GM10266 (cell line): ENCODE measurements around the gene ARPC2.

ENCODE experiments used
- DNase-seq: peaks from one replicate; pipeline ENCODE4 v3.0.0; 2012; ENCODE audit errors: extremely low spot score
- TF ChIP-seq, protein P1 (sequence below): IDR thresholded peaks from 2 replicates; pipeline ENCODE4 v1.5.1; 2012; ENCODE audit warnings: mild to moderate bottlenecking, low read depth; ENCODE audit not compliant: control insufficient read depth, insufficient read depth; ENCODE audit errors: missing control alignments

The ARPC2 gene

DNA sequence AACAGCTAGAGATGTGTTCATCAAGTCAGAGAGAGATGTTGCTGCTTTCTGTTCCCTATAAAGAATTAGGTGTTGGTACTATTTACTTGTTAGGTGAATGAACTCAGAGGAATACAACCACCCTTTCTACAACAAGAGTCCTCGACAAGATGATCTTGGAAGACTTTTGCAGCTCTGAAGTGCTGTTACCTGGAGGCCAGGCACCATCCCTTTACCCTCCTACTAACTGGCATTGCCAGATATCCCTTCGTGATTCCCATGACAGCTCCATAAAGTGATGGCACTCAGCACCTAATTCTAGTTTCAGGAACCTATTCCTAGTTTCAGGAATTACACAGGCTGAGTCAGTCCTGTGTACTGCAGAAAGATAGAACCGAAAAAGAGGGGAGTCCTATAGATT is 9.9 kb downstream of the ARPC2 start:
- TF ChIP-seq, protein P1, sequence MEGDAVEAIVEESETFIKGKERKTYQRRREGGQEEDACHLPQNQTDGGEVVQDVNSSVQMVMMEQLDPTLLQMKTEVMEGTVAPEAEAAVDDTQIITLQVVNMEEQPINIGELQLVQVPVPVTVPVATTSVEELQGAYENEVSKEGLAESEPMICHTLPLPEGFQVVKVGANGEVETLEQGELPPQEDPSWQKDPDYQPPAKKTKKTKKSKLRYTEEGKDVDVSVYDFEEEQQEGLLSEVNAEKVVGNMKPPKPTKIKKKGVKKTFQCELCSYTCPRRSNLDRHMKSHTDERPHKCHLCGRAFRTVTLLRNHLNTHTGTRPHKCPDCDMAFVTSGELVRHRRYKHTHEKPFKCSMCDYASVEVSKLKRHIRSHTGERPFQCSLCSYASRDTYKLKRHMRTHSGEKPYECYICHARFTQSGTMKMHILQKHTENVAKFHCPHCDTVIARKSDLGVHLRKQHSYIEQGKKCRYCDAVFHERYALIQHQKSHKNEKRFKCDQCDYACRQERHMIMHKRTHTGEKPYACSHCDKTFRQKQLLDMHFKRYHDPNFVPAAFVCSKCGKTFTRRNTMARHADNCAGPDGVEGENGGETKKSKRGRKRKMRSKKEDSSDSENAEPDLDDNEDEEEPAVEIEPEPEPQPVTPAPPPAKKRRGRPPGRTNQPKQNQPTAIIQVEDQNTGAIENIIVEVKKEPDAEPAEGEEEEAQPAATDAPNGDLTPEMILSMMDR = no peak
- DNase-seq = no peak

DNA sequence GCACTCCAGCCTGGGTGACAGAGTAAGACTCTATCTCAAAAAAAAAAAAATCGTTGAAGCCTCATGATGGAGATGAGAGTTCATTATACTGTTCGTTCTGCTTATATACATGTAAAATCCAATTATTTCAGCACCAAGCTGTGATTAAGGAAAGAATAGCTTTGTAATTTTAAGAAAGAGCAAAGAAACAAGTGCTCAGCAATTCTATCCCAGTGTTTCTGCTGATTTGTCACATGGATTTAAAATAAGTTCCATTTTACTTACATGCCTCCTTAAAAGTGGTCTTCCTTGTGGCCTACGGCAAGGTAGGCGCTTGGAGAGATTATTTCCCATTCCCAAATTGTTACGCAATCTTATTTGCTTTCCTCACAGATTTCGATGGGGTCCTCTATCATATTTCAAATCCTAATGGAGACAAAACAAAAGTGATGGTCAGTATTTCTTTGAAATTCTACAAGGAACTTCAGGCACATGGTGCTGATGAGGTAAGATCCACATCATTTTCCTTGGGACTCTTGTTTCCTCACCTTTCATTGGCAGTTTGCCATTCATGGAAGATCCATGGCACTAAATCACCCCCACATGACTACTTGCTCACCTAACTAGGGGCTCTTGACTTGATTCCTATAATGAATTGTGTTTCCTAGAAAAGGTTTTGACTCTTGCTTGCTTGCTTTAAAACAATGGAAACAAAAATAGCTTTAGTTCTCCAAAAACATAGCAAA is 11.5 kb downstream of the ARPC2 start:
- TF ChIP-seq, protein P1 = no peak

DNA sequence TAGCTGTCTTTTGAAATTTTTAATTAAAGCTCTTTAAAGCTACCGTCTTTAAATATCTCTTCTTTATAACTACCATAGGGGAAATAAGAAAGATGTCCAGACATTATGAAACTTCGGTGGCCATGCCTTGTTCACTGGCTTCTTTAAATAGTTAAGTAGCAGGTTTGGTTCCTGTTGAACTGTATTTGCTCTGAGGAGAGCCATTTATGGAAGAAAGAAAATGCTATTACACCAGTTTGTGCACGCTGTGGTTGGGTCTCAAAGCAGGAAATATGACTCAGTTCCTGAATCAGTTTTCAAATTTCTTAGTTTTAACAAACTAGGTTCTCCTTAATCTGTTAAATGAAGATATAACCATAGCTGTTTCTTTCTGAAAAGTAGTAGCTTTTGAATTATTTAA is 12.2 kb downstream of the ARPC2 start:
- TF ChIP-seq, protein P1 = no peak
- peak; percentile 66 for DNase-seq

More for the DNA sequence above, 11.5 kb downstream of the ARPC2 start:
- DNase-seq = no peak

DNA sequence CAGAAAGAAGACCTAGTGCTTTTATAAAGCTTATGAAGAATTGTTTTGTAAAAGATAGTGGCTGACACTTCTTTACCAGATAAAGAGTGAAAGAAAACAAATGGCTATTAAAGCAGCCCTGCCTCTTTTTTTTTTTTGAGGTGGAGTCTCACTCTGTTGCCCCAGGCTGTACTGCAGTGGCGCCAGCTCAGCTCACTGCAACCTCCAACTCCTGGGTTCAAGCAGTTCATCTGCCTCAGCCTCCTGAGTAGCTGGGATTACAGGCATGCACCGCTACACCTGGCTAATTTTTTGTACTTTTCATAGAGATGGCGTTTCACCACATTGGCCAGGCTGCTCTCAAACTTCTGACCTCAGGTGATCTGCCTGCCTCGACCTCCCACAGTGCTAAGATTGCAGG is 12.9 kb downstream of the ARPC2 start:
- DNase-seq = no peak
- TF ChIP-seq, protein P1 = no peak

DNA sequence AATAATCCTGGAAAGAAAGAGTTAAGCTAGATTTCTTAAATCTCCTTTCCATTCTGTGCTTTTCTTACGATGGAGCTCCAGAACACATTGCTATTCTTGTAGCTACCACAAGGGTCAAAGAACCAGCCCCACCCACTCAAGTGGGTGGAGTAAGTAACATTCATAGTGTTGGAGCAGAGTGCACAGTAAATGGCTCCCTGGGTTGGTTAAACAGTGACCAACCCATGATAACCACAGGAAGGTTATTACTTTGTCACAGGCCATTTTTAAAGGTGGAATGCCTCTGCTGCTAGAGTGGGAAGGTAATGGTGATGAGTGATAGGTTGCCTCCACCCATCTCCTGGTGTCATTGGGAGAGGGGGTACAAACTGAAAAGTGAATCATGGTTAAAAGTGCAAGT is 13.9 kb downstream of the ARPC2 start:
- no peak for DNase-seq
- TF ChIP-seq, protein P1 = no peak

DNA sequence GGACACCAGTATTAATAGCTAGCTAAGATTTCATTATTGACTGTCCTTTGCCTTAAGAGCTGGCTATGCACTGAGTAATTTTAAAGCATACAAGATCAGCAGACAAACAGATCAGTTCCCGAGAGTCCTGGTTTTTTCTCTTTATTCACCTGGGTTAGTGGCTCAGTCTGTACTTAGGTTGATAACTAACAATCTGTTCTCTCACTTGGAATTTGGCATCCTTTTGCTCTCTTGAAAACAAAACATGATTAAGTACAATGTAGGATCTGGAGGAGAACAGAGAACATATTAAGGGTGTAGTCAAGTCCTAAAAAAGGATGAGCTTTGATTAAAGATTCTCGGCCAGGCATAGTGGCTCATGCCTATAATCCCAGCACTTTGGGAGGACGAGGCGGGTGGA is 16.6 kb downstream of the ARPC2 start:
- TF ChIP-seq, protein P1 = no peak
- DNase-seq = no peak

DNA sequence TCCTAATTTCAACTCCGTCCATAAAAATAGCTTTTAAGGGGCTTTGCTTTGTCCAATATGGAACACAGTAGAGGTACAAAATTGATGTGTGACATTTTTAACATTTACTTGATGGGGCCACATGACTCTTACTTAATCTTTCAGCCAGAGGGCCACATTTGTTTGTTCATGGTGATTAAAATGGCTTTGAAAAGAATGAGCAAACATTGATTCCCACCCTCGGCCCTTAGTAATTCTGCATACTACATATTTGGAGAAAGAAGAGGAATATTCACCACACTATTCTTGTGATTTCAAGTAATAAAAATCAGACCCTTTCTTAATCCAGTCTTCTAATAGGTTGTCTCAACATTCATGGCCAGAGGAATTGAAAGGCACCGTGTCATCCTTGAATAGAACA is 17.5 kb downstream of the ARPC2 start:
- TF ChIP-seq, protein P1 = no peak
- no peak for DNase-seq
